A673 (cell line): ENCODE measurements around the gene BTF3. TPM values are rescaled to one million over a fixed set of nuclear protein-coding genes. Genes with fewer than 3 reads are reported as not detected.
A peak's percentile ranks its signal among the peaks of the same experiment; 100 is the strongest.
"Not testable (repeated sequence)": the region's sequence is repeated elsewhere in the genome, so short reads cannot be mapped to it uniquely, and the experiment has no call there.

ENCODE experiments used
- BruUV-seq: library from RNA; stranded (reverse); fragments of 400-500 nt; replicated peaks from 2 replicates; lab custom pipeline; 2021; lab: Mats Ljungman, UMichigan
- CTCF ChIA-PET: fragments of 300-600 bp; sonication (Branson Sonifier 250); formaldehyde crosslinking; loops from one replicate; lab custom pipeline; 2022; ENCODE audit warnings: antibody characterized with exemption; lab: Charles Lee
- POLR2A ChIA-PET: fragments of 300-600 bp; sonication (Branson Sonifier 250); formaldehyde crosslinking; loops from one replicate; lab custom pipeline; 2022; ENCODE audit warnings: antibody characterized with exemption; ENCODE audit not compliant: low non-redundant PET; lab: Charles Lee
- DNase-seq: peaks from one replicate; pipeline ENCODE4 v3.0.0-alpha.2; 2015; ENCODE audit warnings: low spot score
- H3K27ac ChIP-seq: fragments of 200-600 bp; sonication (generic); 2 replicates; pipeline ENCODE4 v1.5.1; 2016; ENCODE audit warnings: mixed run types, low read depth, mild to moderate bottlenecking, mixed read lengths, antibody characterized with exemption, low read length; ENCODE audit not compliant: poor library complexity, severe bottlenecking
- H3K27me3 ChIP-seq: fragments of 200-600 bp; sonication (generic); replicated peaks from 2 replicates; pipeline ENCODE4 v1.6.1; 2017; ENCODE audit warnings: mixed run types, low read depth, mild to moderate bottlenecking, mixed read lengths, antibody characterized with exemption, low read length; ENCODE audit not compliant: insufficient read depth, poor library complexity
- H3K36me3 ChIP-seq: fragments of 200-600 bp; sonication (generic); 2 replicates; pipeline ENCODE4 v1.6.1; 2016; ENCODE audit warnings: mixed run types, mild to moderate bottlenecking, mixed read lengths, antibody characterized with exemption, low read length; ENCODE audit not compliant: insufficient read depth, poor library complexity, severe bottlenecking
- H3K4me1 ChIP-seq: fragments of 200-600 bp; sonication (generic); 2 replicates; pipeline ENCODE4 v1.6.1; 2017; ENCODE audit warnings: mixed run types, mild to moderate bottlenecking, mixed read lengths, antibody characterized with exemption, low read length; ENCODE audit not compliant: insufficient read depth, poor library complexity, severe bottlenecking
- H3K4me3 ChIP-seq: fragments of 200-600 bp; sonication (generic); 2 replicates; pipeline ENCODE4 v1.5.1; 2016; ENCODE audit warnings: low read depth, mixed run types, mild to moderate bottlenecking, mixed read lengths, low read length; ENCODE audit not compliant: poor library complexity, severe bottlenecking
- H3K9me3 ChIP-seq: fragments of 200-600 bp; sonication (generic); 2 replicates; pipeline ENCODE4 v1.6.1; 2016; ENCODE audit warnings: mixed run types, low read depth, mild to moderate bottlenecking, mixed read lengths, antibody characterized with exemption, low read length; ENCODE audit not compliant: poor library complexity, severe bottlenecking
- CTCF ChIP-seq: fragments of 300-800, 200-600 bp; sonication (generic); conservative IDR thresholded peaks from 2 replicates; pipeline ENCODE4 v1.5.1; 2017; ENCODE audit warnings: low read depth, mild to moderate bottlenecking, antibody characterized with exemption, low read length, moderate library complexity, mixed read lengths
- EZH2 ChIP-seq: fragments of 200-600 bp; sonication (generic); IDR thresholded peaks from 2 replicates; pipeline ENCODE4 v1.6.1; 2017; ENCODE audit warnings: borderline replicate concordance, low read depth, mild to moderate bottlenecking, mixed read lengths, antibody characterized with exemption, low read length; ENCODE audit not compliant: poor library complexity, severe bottlenecking
- intact Hi-C: fragments of 100-400 bp; cut with micrococcal nuclease; formaldehyde crosslinking; loops from one replicate; pipeline ENCODE4 v1.10.0; 2022; ENCODE audit not compliant: unreplicated experiment
- total RNA-seq: library from RNA; stranded (reverse); gene quantifications from 2 replicates; pipeline ENCODE4 v1.2.3, GENCODE V29; 2021

Gene BTF3
- total RNA-seq, 1 experiment from 2014 or later: 729 TPM

GRCh38 chr5:73460133-73460532 is 38.1 kb upstream of the BTF3 start:
- TF ChIP-seq CTCF (no peak), EZH2 (no peak)
- no peak overlapping the region for H3K27ac ChIP-seq
- intact Hi-C loops: no loop called here
- ChIA-PET POLR2A (no interaction called here), CTCF (no interaction called here)
- no peaks in the 10 kb centered on the region for H3K36me3 ChIP-seq
- H3K4me3 ChIP-seq: no peak overlapping the region
- H3K27me3 ChIP-seq: peaks cover 3% of the 10 kb centered on the region
- no peaks in the 10 kb centered on the region for H3K4me1 ChIP-seq
- BruUV-seq: no TSS peak
- no peaks in the 10 kb centered on the region for H3K9me3 ChIP-seq
- no peak for DNase-seq

GRCh38 chr5:73464016-73464745 is 34.1 kb upstream of the BTF3 start:
- intact Hi-C loops: no loop called here
- POLR2A ChIA-PET: no interaction called here
- Histone ChIP-seq H3K27me3 (peaks cover 3% of the 10 kb centered on the region), H3K4me1 (no peaks in the 10 kb centered on the region), H3K36me3 (no peaks in the 10 kb centered on the region), H3K9me3 (no peaks in the 10 kb centered on the region), H3K4me3 (no peak overlapping the region), H3K27ac (no peak overlapping the region)
- CTCF ChIA-PET: no interaction called here
- DNase-seq: peak; percentile 4
- no TSS peak for BruUV-seq
- no peak for TF ChIP-seq EZH2
- TF ChIP-seq CTCF: no peak

GRCh38 chr5:73468638-73469037 is 29.6 kb upstream of the BTF3 start:
- H3K27ac ChIP-seq, BruUV-seq, H3K4me3 ChIP-seq, H3K36me3 ChIP-seq, H3K27me3 ChIP-seq, POLR2A ChIA-PET, H3K9me3 ChIP-seq, CTCF ChIA-PET, H3K4me1 ChIP-seq, intact Hi-C loops, DNase-seq: not testable (repeated sequence)

- no TSS peak for BruUV-seq
- Histone ChIP-seq H3K27me3 (no peaks in the 10 kb centered on the region), H3K36me3 (no peaks in the 10 kb centered on the region), H3K27ac (no peak overlapping the region), H3K9me3 (no peaks in the 10 kb centered on the region), H3K4me3 (no peak overlapping the region), H3K4me1 (no peaks in the 10 kb centered on the region)
- TF ChIP-seq EZH2: no peak
- no peak for TF ChIP-seq CTCF
- intact Hi-C loops: no loop called here
- POLR2A ChIA-PET: no interaction called here
- DNase-seq: no peak
- CTCF ChIA-PET: no interaction called here
These were observed 28.4 kb upstream of the BTF3 start for GRCh38 chr5:73469878-73470277.
